ACHN (cell line): ENCODE data around the gene MRPL34.

Experiments
- DNase-seq: peaks from one replicate; pipeline ENCODE4 v3.0.0-alpha.2; 2015
- in situ Hi-C: cut with HindIII; loops from 2 replicates; pipeline ENCODE4 v1.10.0; 2017; ENCODE audit warnings: low sequenced_read_pairs, low pct_ligation_motif_present, low pct_unique_long_range_greater_than_20kb

The MRPL34 gene

GRCh38 chr19:17353386-17353785 is 47.7 kb downstream of the MRPL34 start:
- no peak for DNase-seq
- in situ Hi-C loops: no loop called here
